Gastrocnemius medialis (tissue), 4 donors: ENCODE data around the gene INTS13. TPM values are rescaled to one million over a fixed set of nuclear protein-coding genes. Genes with fewer than 3 reads are reported as not detected.

Experiments used
- ATAC-seq, 2 donors: fragments of 150-250 bp; one replicate each; pipeline ENCODE4 v1.9.1; 2016
- DNase-seq, 2 donors: peaks; one replicate each; pipeline ENCODE4 v3.0.0-alpha.2; 2019
- H3K27ac ChIP-seq, 4 donors: fragments of 200-600 bp; sonication (generic); 1 replicate in 1 of 4; 2 replicates in 3 of 4; pipeline ENCODE4 v1.5.1; 2016 to 2018; ENCODE audit warnings: mild to moderate bottlenecking in 2 of 4, moderate library complexity in 1 of 4
- H3K27me3 ChIP-seq, 3 donors: fragments of 200-600 bp; sonication (generic) in 2 of 3; 1 replicate in 1 of 3; 2 replicates in 2 of 3; pipeline versions ENCODE4 v1.5.1 to v1.6.0; 2016 to 2019; ENCODE audit warnings: mild to moderate bottlenecking in 1 of 3, moderate library complexity in 1 of 3
- H3K36me3 ChIP-seq, 2 donors: fragments of 200-600 bp; sonication (generic) in 1 of 2; one replicate each; pipeline ENCODE4 v1.5.1; 2017 to 2018
- H3K4me1 ChIP-seq, 2 donors: fragments of 200-600 bp; sonication (generic) in 1 of 2; one replicate each; pipeline ENCODE4 v1.5.1; 2016 to 2017; ENCODE audit warnings: mild to moderate bottlenecking in 2 of 2
- H3K4me3 ChIP-seq, 4 donors: fragments of 200-600 bp; sonication (generic) in 3 of 4; 1 replicate in 1 of 4; 2 replicates in 3 of 4; pipeline ENCODE4 v1.5.1; 2016 to 2019; ENCODE audit warnings: mild to moderate bottlenecking in 2 of 4
- H3K9me3 ChIP-seq, 3 donors: fragments of 200-600 bp; sonication (generic) in 2 of 3; 1 replicate in 1 of 3; 2 replicates in 2 of 3; pipeline ENCODE4 v1.5.1; 2016 to 2019
- POLR2A ChIP-seq, 2 donors: fragments of 450-650 bp; IDR thresholded peaks; one replicate each; pipeline ENCODE4 v1.6.1; 2017; ENCODE audit warnings: antibody characterized with exemption in 2 of 2, mild to moderate bottlenecking in 2 of 2, moderate library complexity in 2 of 2
- in situ Hi-C, 4 donors: fragments of 200-750 bp; cut with MboI; loops; one replicate each; pipeline versions ENCODE4 v1.15.0 to v1.8.0; 2017; ENCODE audit warnings: low sequenced_read_pairs in 4 of 4
- intact Hi-C: fragments of 100-400 bp; cut with DNase I; formaldehyde crosslinking; loops from one replicate; pipeline ENCODE4 v1.15.1; 2023; ENCODE audit warnings: low total_unique reads
- total RNA-seq, 4 donors: library from RNA; depleted of rRNA; stranded (reverse); fragments of >200 nt; gene quantifications; one replicate each; pipeline versions ENCODE4 v1.1.0 to v1.2.3, GENCODE V29; 2016
- TF ChIP-seq, protein P1 (sequence below), 5 experiments: fragments of 450-650 bp in 3 of 5; fragments of 200-600 bp in 2 of 5; sonication (generic) in 2 of 5; IDR thresholded peaks in 4 of 5; conservative IDR thresholded peaks in 1 of 5; 1 replicate in 4 of 5; 2 replicates in 1 of 5; pipeline ENCODE4 v1.5.1; 2016 to 2019; ENCODE audit warnings: antibody characterized with exemption in 5 of 5, mild to moderate bottlenecking in 3 of 5, moderate library complexity in 3 of 5

The INTS13 gene
- total RNA-seq, 4 donors from 2014 or later = 21.3 to 39.9 (median 32.7) TPM

DNA sequence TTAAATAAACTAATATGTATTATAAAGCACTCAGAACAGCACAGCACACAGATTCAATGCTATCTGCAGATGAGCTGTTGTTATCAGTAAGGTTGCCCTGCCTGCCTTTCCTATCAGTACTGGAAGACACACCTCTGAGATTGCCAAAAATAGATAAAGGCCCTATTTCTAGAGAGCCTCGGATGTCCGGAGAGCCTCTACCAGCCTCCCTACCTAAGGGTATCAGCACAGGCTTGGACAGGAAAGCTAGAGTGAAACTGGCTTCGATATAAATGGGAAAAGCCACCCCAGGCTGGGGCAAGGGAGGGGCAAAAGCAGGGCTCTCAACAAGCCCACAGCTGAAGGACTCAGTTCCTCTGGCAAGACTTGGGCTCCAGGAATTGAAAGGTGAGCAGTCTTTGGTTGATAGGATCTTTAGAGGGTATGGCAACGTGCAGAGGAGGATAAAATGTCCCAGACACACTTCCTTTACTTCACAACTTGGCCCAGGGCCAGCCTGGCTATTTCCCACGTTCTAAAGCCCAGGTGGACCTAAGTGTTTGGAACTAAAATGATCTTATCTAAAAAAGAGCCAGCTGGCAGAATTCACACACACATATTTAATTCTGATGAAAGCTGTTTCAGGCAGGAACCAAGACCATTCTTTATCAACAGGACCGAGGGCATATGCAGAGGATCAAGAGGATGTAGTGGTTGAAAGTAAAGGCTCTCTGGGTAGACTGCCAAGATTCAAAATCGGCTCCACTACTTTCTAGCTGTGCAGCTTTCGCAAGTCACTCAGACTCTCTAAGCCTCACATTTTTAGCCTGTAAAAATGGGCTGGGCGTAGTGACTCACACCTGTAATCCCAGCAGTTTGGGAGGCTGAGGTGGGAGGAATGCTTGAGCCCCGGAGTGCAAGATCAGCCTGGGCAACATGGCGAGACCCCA lies 67.0 kb downstream of the INTS13 start:
- peak in 1 of 2 donors; percentile 44 for ATAC-seq
- Histone ChIP-seq H3K4me3 (no peak overlapping the region), H3K36me3 (no peaks in the 10 kb centered on the region), H3K27ac (peak overlapping the region in 3 of 4 donors; percentile 25 to 53 (median 32)), H3K27me3 (no peaks in the 10 kb centered on the region), H3K4me1 (peaks cover 0 to 12% of the 10 kb centered on the region in 2 donors), H3K9me3 (no peaks in the 10 kb centered on the region)
- TF ChIP-seq, protein P1, sequence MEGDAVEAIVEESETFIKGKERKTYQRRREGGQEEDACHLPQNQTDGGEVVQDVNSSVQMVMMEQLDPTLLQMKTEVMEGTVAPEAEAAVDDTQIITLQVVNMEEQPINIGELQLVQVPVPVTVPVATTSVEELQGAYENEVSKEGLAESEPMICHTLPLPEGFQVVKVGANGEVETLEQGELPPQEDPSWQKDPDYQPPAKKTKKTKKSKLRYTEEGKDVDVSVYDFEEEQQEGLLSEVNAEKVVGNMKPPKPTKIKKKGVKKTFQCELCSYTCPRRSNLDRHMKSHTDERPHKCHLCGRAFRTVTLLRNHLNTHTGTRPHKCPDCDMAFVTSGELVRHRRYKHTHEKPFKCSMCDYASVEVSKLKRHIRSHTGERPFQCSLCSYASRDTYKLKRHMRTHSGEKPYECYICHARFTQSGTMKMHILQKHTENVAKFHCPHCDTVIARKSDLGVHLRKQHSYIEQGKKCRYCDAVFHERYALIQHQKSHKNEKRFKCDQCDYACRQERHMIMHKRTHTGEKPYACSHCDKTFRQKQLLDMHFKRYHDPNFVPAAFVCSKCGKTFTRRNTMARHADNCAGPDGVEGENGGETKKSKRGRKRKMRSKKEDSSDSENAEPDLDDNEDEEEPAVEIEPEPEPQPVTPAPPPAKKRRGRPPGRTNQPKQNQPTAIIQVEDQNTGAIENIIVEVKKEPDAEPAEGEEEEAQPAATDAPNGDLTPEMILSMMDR (IDR thresholded peaks at IDR 0.05 in 4 of 5, conservative IDR thresholded peaks at IDR 0.05 in 1 of 5) = no peak
- no peak for TF ChIP-seq POLR2A (IDR thresholded peaks at IDR 0.05)
- intact Hi-C loops (no loop called here), in situ Hi-C loops (no loop called here)
- DNase-seq = no peak

DNA sequence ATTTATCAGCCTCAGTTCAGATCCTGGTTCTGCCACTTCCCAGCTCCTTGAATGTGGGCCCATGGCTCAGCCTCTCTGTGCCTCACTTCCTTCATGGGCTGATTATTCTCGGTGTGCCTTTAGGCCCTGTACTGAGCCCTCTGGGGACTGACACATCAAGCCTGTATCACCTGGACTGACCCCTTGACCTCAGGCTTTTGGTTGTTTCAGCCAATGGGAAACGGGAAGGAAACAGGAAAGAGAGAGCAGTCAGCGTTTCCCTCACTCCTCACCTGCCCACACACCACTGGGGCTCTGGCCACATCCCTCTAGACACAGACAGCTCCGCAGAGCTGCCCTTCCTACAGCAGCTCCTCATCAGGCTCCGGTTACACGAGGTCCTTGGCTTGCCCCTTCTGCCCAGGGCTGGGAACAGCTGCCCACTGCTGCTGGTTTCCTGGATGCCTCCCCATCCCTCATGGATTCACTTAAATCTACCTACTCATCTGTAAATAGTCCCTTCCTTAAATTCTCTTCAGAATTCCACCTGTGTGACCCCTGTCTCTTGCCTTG lies 67.8 kb downstream of the INTS13 start:
- no peak for ATAC-seq
- Histone ChIP-seq H3K27me3 (no peaks in the 10 kb centered on the region), H3K27ac (peak overlapping the region in 3 of 4 donors; percentile 25 to 53 (median 32)), H3K9me3 (no peaks in the 10 kb centered on the region), H3K36me3 (no peaks in the 10 kb centered on the region), H3K4me3 (no peak overlapping the region), H3K4me1 (peaks cover 0 to 12% of the 10 kb centered on the region in 2 donors)
- TF ChIP-seq, protein P1 (IDR thresholded peaks at IDR 0.05 in 4 of 5, conservative IDR thresholded peaks at IDR 0.05 in 1 of 5) = no peak
- TF ChIP-seq POLR2A (IDR thresholded peaks at IDR 0.05) = no peak
- in situ Hi-C loops (no loop called here), intact Hi-C loops (no loop called here)
- no peak for DNase-seq

DNA sequence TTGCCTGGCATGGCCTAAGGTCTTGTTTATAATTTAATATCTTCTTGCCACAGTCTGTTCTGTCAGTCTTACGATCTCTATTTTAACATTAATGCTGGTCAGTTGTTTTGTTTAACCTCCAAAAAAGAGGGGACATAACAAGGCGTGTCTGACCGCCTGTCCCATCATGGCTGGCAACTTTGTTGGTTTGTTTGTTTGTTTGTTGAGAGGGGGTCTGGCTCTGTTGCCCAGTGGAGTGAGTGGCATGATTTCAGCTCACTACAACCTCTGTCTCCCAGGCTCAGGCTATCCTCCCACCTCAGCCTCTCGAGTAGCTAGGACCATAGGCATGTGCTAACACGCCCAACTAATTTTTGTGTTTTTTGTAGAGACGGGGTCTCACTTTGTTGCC lies 68.7 kb downstream of the INTS13 start:
- ATAC-seq (no peak), DNase-seq (no peak)
- Histone ChIP-seq H3K4me1 (peaks cover 0 to 12% of the 10 kb centered on the region in 2 donors), H3K27me3 (no peaks in the 10 kb centered on the region), H3K9me3 (no peaks in the 10 kb centered on the region), H3K4me3 (no peak overlapping the region), H3K27ac (no peak overlapping the region), H3K36me3 (no peaks in the 10 kb centered on the region)
- in situ Hi-C loops (no loop called here), intact Hi-C loops (no loop called here)
- TF ChIP-seq, protein P1 (IDR thresholded peaks at IDR 0.05 in 4 of 5, conservative IDR thresholded peaks at IDR 0.05 in 1 of 5) = no peak
- no peak for TF ChIP-seq POLR2A (IDR thresholded peaks at IDR 0.05)

DNA sequence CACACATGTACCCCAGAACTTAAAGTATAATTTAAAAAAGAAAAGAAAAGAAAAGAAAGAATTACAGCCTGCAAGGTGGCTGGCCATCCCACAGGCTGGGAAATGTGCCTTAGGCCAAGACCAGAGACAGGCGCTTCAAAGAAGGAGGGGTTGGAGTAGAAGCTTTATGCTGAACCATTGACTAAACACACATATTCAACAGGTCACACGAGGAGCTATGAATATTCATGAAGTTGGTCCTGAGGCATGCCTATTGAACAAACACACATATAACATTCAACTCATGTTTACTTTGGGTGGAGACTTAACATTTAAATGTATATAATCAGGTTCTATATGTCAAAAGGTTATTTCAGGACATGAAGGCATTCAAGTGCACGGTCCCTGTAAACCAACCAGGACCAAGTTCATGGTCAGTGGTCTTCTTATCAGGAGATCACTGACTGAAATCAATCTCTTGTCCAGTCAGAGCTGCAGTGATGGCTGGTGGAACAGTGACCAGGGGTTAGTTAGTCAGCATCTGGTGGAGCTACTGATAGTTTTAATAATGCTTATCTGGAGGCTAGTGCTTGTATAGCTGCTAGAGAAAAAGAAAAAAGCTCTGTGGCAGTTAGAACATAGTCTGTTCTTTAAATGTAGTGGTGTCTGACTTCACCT lies 69.2 kb downstream of the INTS13 start:
- peaks cover 0 to 12% of the 10 kb centered on the region in 2 donors for H3K4me1 ChIP-seq
- H3K36me3 ChIP-seq = no peaks in the 10 kb centered on the region
- no peaks in the 10 kb centered on the region for H3K27me3 ChIP-seq
- intact Hi-C loops (no loop called here), in situ Hi-C loops (no loop called here)
- no peak overlapping the region for H3K4me3 ChIP-seq
- TF ChIP-seq, protein P1 (IDR thresholded peaks at IDR 0.05 in 4 of 5, conservative IDR thresholded peaks at IDR 0.05 in 1 of 5) = no peak
- TF ChIP-seq POLR2A (IDR thresholded peaks at IDR 0.05) = no peak
- DNase-seq (no peak), ATAC-seq (no peak)
- no peaks in the 10 kb centered on the region for H3K9me3 ChIP-seq
- no peak overlapping the region for H3K27ac ChIP-seq
